Gastroesophageal sphincter (tissue), 4 donors: Measurements from ENCODE around the gene CRIP2. TPM values are rescaled to one million over a fixed set of nuclear protein-coding genes. Genes with fewer than 3 reads are reported as not detected.
A peak's percentile ranks its signal among the peaks of the same experiment; 100 is the strongest.

ENCODE experiments used
- ATAC-seq: fragments of 150-250 bp; one replicate; pipeline ENCODE4 v1.9.1; 2016; ENCODE audit warnings: mild to moderate bottlenecking, moderate library complexity
- H3K27ac ChIP-seq, 4 donors: fragments of 200-600 bp; sonication (generic) in 3 of 4; 1 replicate in 3 of 4; 2 replicates in 1 of 4; pipeline ENCODE4 v1.5.1; 2016 to 2019
- H3K27me3 ChIP-seq: fragments of 200-600 bp; sonication (generic); one replicate; pipeline ENCODE4 v1.5.1; 2019
- H3K36me3 ChIP-seq, 2 donors: fragments of 200-600 bp; sonication (generic); one replicate each; pipeline ENCODE4 v1.5.1; 2019; ENCODE audit warnings: control low read depth in 1 of 2
- H3K4me1 ChIP-seq, 3 donors: fragments of 200-600 bp; sonication (generic); 1 replicate in 2 of 3; 2 replicates in 1 of 3; pipeline ENCODE4 v1.5.1; 2016 to 2019; ENCODE audit warnings: control low read depth in 2 of 3
- H3K4me3 ChIP-seq, 2 donors: fragments of 200-600 bp; sonication (generic); one replicate each; pipeline ENCODE4 v1.5.1; 2019; ENCODE audit warnings: mild to moderate bottlenecking in 1 of 2, moderate library complexity in 1 of 2
- H3K9me3 ChIP-seq, 3 donors: fragments of 200-600 bp; sonication (generic); one replicate each; pipeline ENCODE4 v1.5.1; 2017 to 2019; ENCODE audit warnings: control low read depth in 2 of 3
- EP300 ChIP-seq: sonication (generic); formaldehyde crosslinking; IDR thresholded peaks from one replicate; pipeline ENCODE4 v1.6.1; 2017; ENCODE audit warnings: antibody characterized with exemption, mild to moderate bottlenecking
- POLR2A ChIP-seq, 2 donors: fragments of 450-650 bp; IDR thresholded peaks; one replicate each; pipeline ENCODE4 v1.6.1; 2017; ENCODE audit warnings: antibody characterized with exemption in 2 of 2, mild to moderate bottlenecking in 2 of 2, moderate library complexity in 1 of 2
- POLR2AphosphoS5 ChIP-seq: sonication (generic); formaldehyde crosslinking; IDR thresholded peaks from one replicate; pipeline ENCODE4 v1.6.1; 2017; ENCODE audit warnings: antibody characterized with exemption
- WGBS, 2 donors: methylation state at CpG; one replicate each; pipeline ENCODE4 v1.1.5; 2018; ENCODE audit warnings: low coverage in 1 of 2; 5-methylcytosine and 5-hydroxymethylcytosine counted together
- total RNA-seq, 4 donors: library from RNA; depleted of rRNA; stranded (reverse); fragments of >200 nt; gene quantifications; one replicate each; pipeline ENCODE4 v1.1.0, GENCODE V29; 2016
- TF ChIP-seq, protein P1 (sequence below), 4 experiments: fragments of 200-600 bp in 2 of 4; fragments of 450-650 bp in 2 of 4; sonication (generic) in 1 of 4; IDR thresholded peaks; one replicate each; pipeline ENCODE4 v1.5.1; 2017 to 2019; ENCODE audit warnings: antibody characterized with exemption in 4 of 4, mild to moderate bottlenecking in 2 of 4, moderate library complexity in 2 of 4

The CRIP2 gene
- total RNA-seq, 4 donors from 2014 or later: 165 to 518 (median 343) TPM

DNA sequence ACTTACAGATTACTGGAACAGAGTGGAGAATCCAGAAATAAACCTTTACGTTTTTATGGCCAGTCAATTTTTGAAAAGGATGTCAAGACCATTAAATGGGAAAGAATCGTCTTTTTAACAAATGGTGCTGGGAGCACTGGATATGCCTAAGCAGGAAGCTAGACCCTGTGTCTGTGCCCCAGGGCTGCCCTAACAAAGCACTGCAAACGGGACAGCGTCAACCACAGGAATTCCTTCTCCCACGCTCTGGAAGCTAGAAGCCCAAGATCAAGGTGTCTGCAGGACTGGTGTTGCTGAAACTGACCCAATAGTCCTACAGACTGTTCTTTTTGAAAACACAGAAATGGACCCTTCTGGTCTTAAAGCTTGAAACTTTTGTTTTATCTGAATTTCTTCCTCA lies 42.5 kb downstream of the CRIP2 start:
- H3K27ac ChIP-seq: no peak overlapping the region
- H3K4me3 ChIP-seq: no peak overlapping the region
- WGBS, 2 donors: 59 to 60% methylated on average over 1 to 5 of the region's 5 CpGs
- H3K27me3 ChIP-seq: peaks cover 22% of the 10 kb centered on the region
- TF ChIP-seq POLR2A (IDR thresholded peaks at IDR 0.05): no peak
- TF ChIP-seq, protein P1, sequence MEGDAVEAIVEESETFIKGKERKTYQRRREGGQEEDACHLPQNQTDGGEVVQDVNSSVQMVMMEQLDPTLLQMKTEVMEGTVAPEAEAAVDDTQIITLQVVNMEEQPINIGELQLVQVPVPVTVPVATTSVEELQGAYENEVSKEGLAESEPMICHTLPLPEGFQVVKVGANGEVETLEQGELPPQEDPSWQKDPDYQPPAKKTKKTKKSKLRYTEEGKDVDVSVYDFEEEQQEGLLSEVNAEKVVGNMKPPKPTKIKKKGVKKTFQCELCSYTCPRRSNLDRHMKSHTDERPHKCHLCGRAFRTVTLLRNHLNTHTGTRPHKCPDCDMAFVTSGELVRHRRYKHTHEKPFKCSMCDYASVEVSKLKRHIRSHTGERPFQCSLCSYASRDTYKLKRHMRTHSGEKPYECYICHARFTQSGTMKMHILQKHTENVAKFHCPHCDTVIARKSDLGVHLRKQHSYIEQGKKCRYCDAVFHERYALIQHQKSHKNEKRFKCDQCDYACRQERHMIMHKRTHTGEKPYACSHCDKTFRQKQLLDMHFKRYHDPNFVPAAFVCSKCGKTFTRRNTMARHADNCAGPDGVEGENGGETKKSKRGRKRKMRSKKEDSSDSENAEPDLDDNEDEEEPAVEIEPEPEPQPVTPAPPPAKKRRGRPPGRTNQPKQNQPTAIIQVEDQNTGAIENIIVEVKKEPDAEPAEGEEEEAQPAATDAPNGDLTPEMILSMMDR (IDR thresholded peaks at IDR 0.05): no peak
- TF ChIP-seq POLR2AphosphoS5: no peak
- TF ChIP-seq EP300: no peak
- no peaks in the 10 kb centered on the region for H3K36me3 ChIP-seq
- ATAC-seq: no peak
- H3K4me1 ChIP-seq: no peaks in the 10 kb centered on the region
- H3K9me3 ChIP-seq: no peaks in the 10 kb centered on the region

DNA sequence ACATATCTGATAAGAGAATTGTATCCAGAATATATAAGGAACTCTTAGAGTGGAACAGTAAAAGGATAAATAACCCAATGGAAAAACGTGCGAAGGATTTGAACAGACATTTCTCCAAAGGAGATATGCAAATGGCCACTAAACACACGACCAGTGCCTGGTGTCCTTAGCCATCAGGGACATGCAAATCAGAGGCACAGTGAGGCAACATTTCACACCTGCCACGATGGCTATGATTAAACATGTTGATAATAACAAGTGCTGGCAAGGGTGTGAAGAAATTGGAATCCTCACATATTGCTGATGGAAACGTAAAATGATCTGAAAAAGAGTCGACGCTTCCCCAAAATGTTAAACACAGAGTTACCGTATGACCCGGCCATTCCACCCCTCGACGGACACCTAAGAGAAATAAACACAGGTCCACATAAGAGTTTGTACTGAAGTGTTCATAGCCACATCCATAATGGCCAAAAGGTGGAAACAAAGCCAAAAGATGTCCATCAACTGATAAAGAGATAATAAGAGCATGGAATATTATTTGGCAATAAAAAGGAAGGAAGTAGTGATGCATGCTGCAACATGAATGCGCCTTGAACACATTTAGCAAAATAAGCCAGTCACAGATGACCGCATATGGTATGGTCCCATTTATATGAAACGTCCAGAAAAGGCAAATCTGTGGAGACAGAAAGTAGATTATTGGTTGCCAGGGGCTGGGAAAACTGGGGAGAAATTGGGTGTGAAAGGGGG lies 45.5 kb downstream of the CRIP2 start:
- H3K4me1 ChIP-seq: no peaks in the 10 kb centered on the region
- WGBS, 2 donors: 60 to 72% methylated on average over 6 to 14 of the region's 14 CpGs
- no peak overlapping the region for H3K4me3 ChIP-seq
- TF ChIP-seq, protein P1 (IDR thresholded peaks at IDR 0.05): no peak
- TF ChIP-seq EP300 (no peak), POLR2AphosphoS5 (no peak), POLR2A (IDR thresholded peaks at IDR 0.05) (no peak)
- no peak for ATAC-seq
- H3K9me3 ChIP-seq: no peaks in the 10 kb centered on the region
- no peaks in the 10 kb centered on the region for H3K36me3 ChIP-seq
- peaks cover 7% of the 10 kb centered on the region for H3K27me3 ChIP-seq
- H3K27ac ChIP-seq: no peak overlapping the region

DNA sequence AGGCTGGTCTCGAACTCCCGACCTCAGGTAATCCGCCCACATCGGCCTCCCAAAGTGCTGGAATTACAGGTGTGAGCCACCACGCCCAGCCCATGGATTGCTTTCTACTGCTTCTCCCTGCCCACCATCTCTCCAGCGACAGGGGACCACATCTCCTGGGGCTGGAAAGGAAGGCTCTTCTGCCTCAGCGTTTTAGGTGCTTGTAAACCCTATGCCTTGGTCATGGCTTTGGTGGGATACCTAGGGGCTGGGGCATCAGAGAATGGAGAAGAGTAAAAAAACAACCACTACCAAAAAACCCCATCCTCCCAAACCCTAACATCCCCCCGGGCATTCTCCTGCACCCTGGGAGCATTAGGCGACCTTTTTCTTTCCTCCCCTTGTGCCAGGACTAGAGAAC lies 50.7 kb downstream of the CRIP2 start:
- 82 to 83% methylated on average over 1 to 5 of the region's 9 CpGs for WGBS, 2 donors
- Histone ChIP-seq H3K4me1 (peaks cover 0 to 44% (median 18%) of the 10 kb centered on the region in 3 donors), H3K9me3 (no peaks in the 10 kb centered on the region), H3K27ac (peak overlapping the region in 2 of 4 donors; percentile 56 to 65), H3K36me3 (peaks cover 0 to 14% of the 10 kb centered on the region in 2 donors), H3K27me3 (peaks cover 7% of the 10 kb centered on the region), H3K4me3 (no peak overlapping the region)
- TF ChIP-seq POLR2AphosphoS5 (no peak), EP300 (no peak)
- no peak for ATAC-seq

DNA sequence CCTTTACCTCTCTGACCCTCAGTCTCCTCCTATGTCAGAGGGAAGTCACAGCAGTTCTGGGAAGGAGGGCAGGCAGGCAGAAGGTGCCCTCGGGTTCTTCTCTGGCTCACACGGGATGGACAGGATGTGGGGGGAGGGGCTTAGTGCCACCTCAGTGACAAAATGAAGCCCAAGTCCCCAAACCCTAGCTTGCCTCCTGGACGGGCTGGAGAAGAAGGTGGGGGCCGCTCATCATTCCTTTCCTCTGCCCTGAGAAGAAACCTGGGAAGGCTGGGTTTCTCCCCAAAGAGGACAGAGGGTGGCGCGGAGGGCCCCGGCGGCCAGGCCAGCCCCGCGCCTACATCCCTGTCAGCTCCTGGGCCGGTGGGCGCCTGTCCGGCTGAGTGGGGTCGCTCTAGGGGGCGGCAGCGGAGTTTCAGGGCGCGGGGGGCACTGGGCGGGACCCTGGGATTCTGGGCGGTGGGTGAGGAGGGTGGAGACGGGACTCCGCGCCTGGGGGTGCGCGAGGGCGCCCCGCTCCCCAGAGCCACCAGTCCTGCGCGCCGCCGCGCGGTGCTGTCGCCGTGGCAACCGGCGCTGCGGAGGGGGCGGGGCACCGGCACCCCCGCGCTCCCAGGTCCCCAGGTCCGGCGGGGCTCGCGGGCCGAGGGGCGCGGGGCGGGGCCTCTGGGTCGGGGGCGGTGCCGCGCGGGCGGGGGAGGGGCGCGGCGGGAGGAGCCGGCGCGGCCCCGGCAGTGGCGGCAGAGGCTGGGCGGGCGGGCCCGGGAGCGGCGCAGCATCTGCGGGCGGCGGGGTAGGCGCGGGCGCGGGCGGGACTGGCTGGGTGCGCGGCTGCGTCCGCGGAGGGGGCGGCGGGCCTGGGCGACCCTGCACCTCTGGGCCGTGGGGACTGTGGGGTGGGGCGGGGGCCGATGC lies 51.5 kb downstream of the CRIP2 start, which contains the start of gene TMEM121:
Gene TMEM121, plus strand, starts transcription at position 723 of the 915 bp plus-strand sequence. CDS start 2,252 bp downstream, outside the sequence.
- peak; percentile 30 for ATAC-seq
- Histone ChIP-seq H3K27ac (peak within 1 kb of the TSS in 3 of 4 donors; percentile 56 to 74 (median 65)), H3K4me1 (peaks cover 0 to 48% (median 18%) of the 10 kb centered on the region in 3 donors), H3K9me3 (no peaks in the 10 kb centered on the region), H3K4me3 (peak within 1 kb of the TSS; percentile 64 to 72), H3K36me3 (peaks cover 0 to 22% of the 10 kb centered on the region in 2 donors), H3K27me3 (peaks cover 7% of the 10 kb centered on the region)
- WGBS, 2 donors: no CpG with 5 or more reads among the region's 88 CpGs
- no peak for TF ChIP-seq EP300
- TF ChIP-seq, protein P1 (IDR thresholded peaks at IDR 0.05): peak in 1 of 4 experiments; percentile 11
- TF ChIP-seq POLR2AphosphoS5: no peak
- TF ChIP-seq POLR2A (IDR thresholded peaks at IDR 0.05): no peak

DNA sequence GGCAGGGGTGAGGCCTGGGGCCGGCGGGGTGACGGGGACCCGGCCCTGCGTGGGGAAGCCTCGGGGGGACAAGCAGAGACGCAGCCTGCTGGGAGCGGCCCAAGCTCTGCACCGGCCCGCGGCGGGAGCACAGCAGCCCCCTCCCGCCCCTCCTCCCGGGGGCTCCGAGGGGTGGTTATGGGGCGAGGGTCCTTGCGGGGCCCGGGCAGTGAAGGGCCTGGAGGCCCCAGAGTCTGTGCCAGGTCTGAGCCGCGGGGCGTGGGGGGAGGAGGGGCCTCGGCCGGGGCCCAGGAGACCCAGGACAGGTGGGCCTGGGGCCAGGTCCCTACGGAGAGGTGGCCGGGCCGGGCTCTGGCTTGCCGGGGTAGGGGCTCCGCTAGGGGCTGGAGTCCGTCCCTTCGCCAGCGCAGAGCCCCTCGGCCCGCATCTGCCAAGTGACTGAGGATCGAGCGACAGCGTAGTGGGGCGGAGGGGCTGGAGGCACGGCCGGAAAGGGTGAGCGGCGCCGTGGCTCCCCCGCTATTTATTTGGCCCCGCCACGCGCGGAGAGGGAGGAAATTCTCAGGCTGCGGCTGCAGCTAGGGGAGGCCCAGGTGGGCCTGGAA lies 52.3 kb downstream of the CRIP2 start:
- H3K27ac ChIP-seq: peak overlapping the region in 3 of 4 donors; percentile 24 to 74 (median 56)
- no CpG with 5 or more reads among the region's 48 CpGs for WGBS, 2 donors
- no peaks in the 10 kb centered on the region for H3K9me3 ChIP-seq
- H3K4me1 ChIP-seq: peaks cover 0 to 48% (median 18%) of the 10 kb centered on the region in 3 donors
- TF ChIP-seq POLR2AphosphoS5: no peak
- no peak for TF ChIP-seq POLR2A (IDR thresholded peaks at IDR 0.05)
- TF ChIP-seq, protein P1 (IDR thresholded peaks at IDR 0.05): no peak
- no peak for TF ChIP-seq EP300
- no peak for ATAC-seq
- peaks cover 0 to 22% of the 10 kb centered on the region in 2 donors for H3K36me3 ChIP-seq
- H3K4me3 ChIP-seq: peak overlapping the region; percentile 64 to 72
- H3K27me3 ChIP-seq: peaks cover 5% of the 10 kb centered on the region
